WTC11 (cell line): ENCODE measurements around the gene RBBP7. TPM values are rescaled to one million over a fixed set of nuclear protein-coding genes. Genes with fewer than 3 reads are reported as not detected.

Source experiments
- ATAC-seq: fragments of 200-7000 bp; cut with Tn5 transposase; 2 replicates; pipeline ENCODE4 v1.10.0; 2021; ENCODE audit warnings: mild to moderate bottlenecking, moderate library complexity
- CTCF ChIA-PET: fragments of 300-600 bp; sonication (Branson Sonifier 250); formaldehyde crosslinking; loops from one replicate; lab custom pipeline; 2021; ENCODE audit warnings: antibody characterized with exemption; lab: Charles Lee
- POLR2A ChIA-PET: fragments of 350-600 bp; sonication (Branson Sonifier 250); formaldehyde crosslinking; loops from one replicate; lab custom pipeline; 2021; ENCODE audit warnings: antibody characterized with exemption; lab: Charles Lee
- DNase-seq: peaks from one replicate; pipeline ENCODE4 v3.0.0; 2021; ENCODE audit warnings: low spot score
- H3K27ac Mint-ChIP-seq: 2 replicates; pipeline ENCODE4 v1.8.0; 2021; ENCODE audit warnings: mixed read lengths
- H3K27me3 Mint-ChIP-seq: 2 replicates; pipeline ENCODE4 v1.8.0; 2021; ENCODE audit warnings: low read depth, mild to moderate bottlenecking, moderate library complexity, mixed read lengths
- H3K36me3 Mint-ChIP-seq: 2 replicates; pipeline ENCODE4 v1.8.0; 2021; ENCODE audit warnings: mixed read lengths
- H3K4me1 Mint-ChIP-seq: 2 replicates; pipeline ENCODE4 v1.8.0; 2022; ENCODE audit warnings: mixed read lengths
- H3K4me3 Mint-ChIP-seq: 2 replicates; pipeline ENCODE4 v1.8.0; 2021; ENCODE audit warnings: mild to moderate bottlenecking, moderate library complexity, mixed read lengths
- H3K9me3 Mint-ChIP-seq: 2 replicates; pipeline ENCODE4 v1.8.0; 2021; ENCODE audit warnings: mixed read lengths
- AFF4 ChIP-seq: sonication (generic); formaldehyde crosslinking; IDR thresholded peaks from 2 replicates; pipeline ENCODE4 v1.8.1; 2023; ENCODE audit warnings: mild to moderate bottlenecking, missing genetic modification reagents, borderline replicate concordance
- ATF1 ChIP-seq: sonication (generic); formaldehyde crosslinking; IDR thresholded peaks from 2 replicates; pipeline ENCODE4 v1.8.1; 2023; ENCODE audit warnings: mild to moderate bottlenecking, moderate library complexity, missing genetic modification reagents
- ATF3 ChIP-seq: sonication (generic); formaldehyde crosslinking; conservative IDR thresholded peaks from 2 replicates; pipeline ENCODE4 v1.8.1; 2022; ENCODE audit warnings: mild to moderate bottlenecking, missing genetic modification reagents
- CDX4 ChIP-seq: fragments of 250-450 bp; sonication (Bioruptor Pico); IDR thresholded peaks from 2 replicates; pipeline ENCODE4 v1.9.0; 2021; ENCODE audit warnings: moderate library complexity, mild to moderate bottlenecking, inconsistent platforms, borderline replicate concordance
- CREB1 ChIP-seq: sonication (generic); formaldehyde crosslinking; IDR thresholded peaks from 2 replicates; pipeline ENCODE4 v1.8.0; 2023; ENCODE audit warnings: mild to moderate bottlenecking, missing genetic modification reagents
- CREM ChIP-seq: sonication (generic); formaldehyde crosslinking; IDR thresholded peaks from 2 replicates; pipeline ENCODE4 v1.8.1; 2022; ENCODE audit warnings: mild to moderate bottlenecking, missing genetic modification reagents, moderate library complexity
- E2F4 ChIP-seq: sonication (generic); formaldehyde crosslinking; IDR thresholded peaks from 2 replicates; pipeline ENCODE4 v1.8.1; 2022; ENCODE audit warnings: low read depth, mild to moderate bottlenecking, moderate library complexity, missing genetic modification reagents, borderline replicate concordance
- E2F5 ChIP-seq: sonication (generic); formaldehyde crosslinking; IDR thresholded peaks from 2 replicates; pipeline ENCODE4 v1.8.1; 2022; ENCODE audit warnings: mild to moderate bottlenecking, moderate library complexity, missing genetic modification reagents
- ETV6 ChIP-seq: sonication (generic); formaldehyde crosslinking; IDR thresholded peaks from 2 replicates; pipeline ENCODE4 v1.8.1; 2022; ENCODE audit warnings: mild to moderate bottlenecking, missing genetic modification reagents
- FOXJ3 ChIP-seq: sonication (generic); formaldehyde crosslinking; IDR thresholded peaks from 2 replicates; pipeline ENCODE4 v1.9.0; 2021; ENCODE audit warnings: missing genetic modification reagents, mild to moderate bottlenecking, borderline replicate concordance
- FOXP1 ChIP-seq: sonication (generic); formaldehyde crosslinking; IDR thresholded peaks from 2 replicates; pipeline ENCODE4 v1.8.0; 2022; ENCODE audit warnings: missing genetic modification reagents, mild to moderate bottlenecking, moderate library complexity, borderline replicate concordance
- GTF2I ChIP-seq: fragments of 250-450 bp; sonication (Bioruptor Pico); conservative IDR thresholded peaks from 2 replicates; pipeline ENCODE4 v1.4.0; 2021; ENCODE audit warnings: mild to moderate bottlenecking
- HMGA2 ChIP-seq: fragments of 250-450 bp; sonication (Bioruptor Pico); IDR thresholded peaks from 2 replicates; pipeline ENCODE4 v1.4.0; 2021; ENCODE audit warnings: mild to moderate bottlenecking, moderate library complexity
- NFE2L1 ChIP-seq: sonication (generic); formaldehyde crosslinking; IDR thresholded peaks from 2 replicates; pipeline ENCODE4 v1.8.1; 2023; ENCODE audit warnings: missing genetic modification reagents
- NR1H2 ChIP-seq: sonication (generic); formaldehyde crosslinking; IDR thresholded peaks from 2 replicates; pipeline ENCODE4 v1.9.0; 2021; ENCODE audit warnings: mild to moderate bottlenecking, moderate library complexity, missing genetic modification reagents
- NR2C2 ChIP-seq: sonication (generic); formaldehyde crosslinking; IDR thresholded peaks from 2 replicates; pipeline ENCODE4 v1.8.0; 2022; ENCODE audit warnings: mild to moderate bottlenecking, missing genetic modification reagents
- OVOL2 ChIP-seq: fragments of 250-450 bp; sonication (Bioruptor Pico); IDR thresholded peaks from 2 replicates; pipeline ENCODE4 v1.9.0; 2021; ENCODE audit warnings: mild to moderate bottlenecking, borderline replicate concordance
- ZBTB21 ChIP-seq: sonication (generic); formaldehyde crosslinking; IDR thresholded peaks from 2 replicates; pipeline ENCODE4 v1.8.1; 2023; ENCODE audit warnings: mild to moderate bottlenecking, missing genetic modification reagents, borderline replicate concordance
- ZBTB43 ChIP-seq: sonication (generic); formaldehyde crosslinking; IDR thresholded peaks from 2 replicates; pipeline ENCODE4 v1.8.1; 2023; ENCODE audit warnings: mild to moderate bottlenecking, missing genetic modification reagents
- ZNF121 ChIP-seq: sonication (generic); formaldehyde crosslinking; IDR thresholded peaks from 2 replicates; pipeline ENCODE4 v1.8.0; 2023; ENCODE audit warnings: missing genetic modification reagents
- ZNF232 ChIP-seq: sonication (generic); formaldehyde crosslinking; IDR thresholded peaks from 2 replicates; pipeline ENCODE4 v1.8.0; 2022; ENCODE audit warnings: mild to moderate bottlenecking, missing genetic modification reagents
- total RNA-seq: library from RNA; stranded (reverse); gene quantifications from 3 replicates; pipeline ENCODE4 v1.2.3, GENCODE V29; 2021
- TF ChIP-seq, protein P1 (sequence below): sonication (generic); formaldehyde crosslinking; IDR thresholded peaks from 2 replicates; pipeline ENCODE4 v1.8.0; 2022; ENCODE audit warnings: mild to moderate bottlenecking, missing genetic modification reagents
- TF ChIP-seq, protein P2 (sequence below): sonication (generic); formaldehyde crosslinking; IDR thresholded peaks from 2 replicates; pipeline ENCODE4 v1.8.1; 2023; ENCODE audit warnings: mild to moderate bottlenecking, missing genetic modification reagents, moderate library complexity

RBBP7 gene
- total RNA-seq, 1 experiment from 2014 or later = 120 TPM

- ChIA-PET POLR2A (no interaction called here), CTCF (no interaction called here)
- no peak for TF ChIP-seq OVOL2 (CRISPR knock-in tag)
- no peak for TF ChIP-seq NFE2L1 (CRISPR knock-in tag)
- TF ChIP-seq, protein P1, sequence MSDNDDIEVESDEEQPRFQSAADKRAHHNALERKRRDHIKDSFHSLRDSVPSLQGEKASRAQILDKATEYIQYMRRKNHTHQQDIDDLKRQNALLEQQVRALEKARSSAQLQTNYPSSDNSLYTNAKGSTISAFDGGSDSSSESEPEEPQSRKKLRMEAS (CRISPR knock-in tag) = no peak
- TF ChIP-seq NR2C2 = no peak
- no peak for TF ChIP-seq ZNF232
- no peak for TF ChIP-seq CDX4 (CRISPR knock-in tag)
- TF ChIP-seq, protein P2, sequence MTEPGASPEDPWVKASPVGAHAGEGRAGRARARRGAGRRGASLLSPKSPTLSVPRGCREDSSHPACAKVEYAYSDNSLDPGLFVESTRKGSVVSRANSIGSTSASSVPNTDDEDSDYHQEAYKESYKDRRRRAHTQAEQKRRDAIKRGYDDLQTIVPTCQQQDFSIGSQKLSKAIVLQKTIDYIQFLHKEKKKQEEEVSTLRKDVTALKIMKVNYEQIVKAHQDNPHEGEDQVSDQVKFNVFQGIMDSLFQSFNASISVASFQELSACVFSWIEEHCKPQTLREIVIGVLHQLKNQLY = no peak
- TF ChIP-seq ZNF121 (CRISPR knock-in tag) = no peak
- TF ChIP-seq ZBTB43 = no peak
- no peak for TF ChIP-seq NR1H2 (CRISPR knock-in tag)
- TF ChIP-seq, all 79 proteins: peak for 0
- no peak for DNase-seq
- H3K27ac Mint-ChIP-seq = no peak overlapping the region
- H3K27me3 Mint-ChIP-seq = no peaks in the 10 kb centered on the region
- H3K4me3 Mint-ChIP-seq = no peak overlapping the region
- H3K4me1 Mint-ChIP-seq = peaks cover 31% of the 10 kb centered on the region
- H3K9me3 Mint-ChIP-seq = no peaks in the 10 kb centered on the region
- 0 out of 2 replicates have a peak, but pooled peaks have one; percentile 15 for ATAC-seq
- H3K36me3 Mint-ChIP-seq = peaks cover 44% of the 10 kb centered on the region
These were observed 37.9 kb downstream of the RBBP7 start for GRCh38 chrX:16832301-16832700.

GRCh38 chrX:16828124-16828908 is 41.8 kb downstream of the RBBP7 start:
- H3K4me1 Mint-ChIP-seq = peaks cover 23% of the 10 kb centered on the region
- no peak for TF ChIP-seq E2F5
- TF ChIP-seq, all 79 proteins: peak for 0
- DNase-seq (no peak), ATAC-seq (peak; percentile 71)
- H3K9me3 Mint-ChIP-seq = no peaks in the 10 kb centered on the region
- H3K27me3 Mint-ChIP-seq = no peaks in the 10 kb centered on the region
- POLR2A ChIA-PET = no interaction called here
- CTCF ChIA-PET = no interaction called here
- peaks cover 28% of the 10 kb centered on the region for H3K36me3 Mint-ChIP-seq
- no peak overlapping the region for H3K4me3 Mint-ChIP-seq
- H3K27ac Mint-ChIP-seq = peak overlapping the region; percentile 76

- ChIA-PET CTCF (interaction anchor here (2.2 kb wide), 1 partner anchor 219 kb away, joined by 11 read pairs; no protein-coding TSS in a partner anchor), POLR2A (no interaction called here)
- no peak overlapping the region for H3K27ac Mint-ChIP-seq
- H3K27me3 Mint-ChIP-seq = no peaks in the 10 kb centered on the region
- ATAC-seq (no peak), DNase-seq (no peak)
- H3K36me3 Mint-ChIP-seq = peaks cover 25% of the 10 kb centered on the region
- H3K4me3 Mint-ChIP-seq = no peak overlapping the region
- no peaks in the 10 kb centered on the region for H3K9me3 Mint-ChIP-seq
- peaks cover 23% of the 10 kb centered on the region for H3K4me1 Mint-ChIP-seq
- TF ChIP-seq HMGA2 (no peak), CREM (CRISPR knock-in tag) (no peak), ATF3 (CRISPR knock-in tag) (no peak), ATF1 (CRISPR knock-in tag) (no peak), E2F4 (CRISPR knock-in tag) (no peak), FOXP1 (CRISPR knock-in tag) (no peak), ETV6 (CRISPR knock-in tag) (no peak), AFF4 (CRISPR knock-in tag) (no peak), CREB1 (CRISPR knock-in tag) (no peak), ZBTB21 (no peak), FOXJ3 (CRISPR knock-in tag) (no peak), OVOL2 (CRISPR knock-in tag) (no peak), NFE2L1 (CRISPR knock-in tag) (no peak), NR2C2 (no peak), GTF2I (no peak)
These were observed 42.9 kb downstream of the RBBP7 start for GRCh38 chrX:16827225-16827624.
